Prostate gland (tissue), 2 donors: ENCODE data around the gene EPAS1. TPM values are rescaled to one million over a fixed set of nuclear protein-coding genes. Genes with fewer than 3 reads are reported as not detected.

Experiments
- DNase-seq: peaks from one replicate; pipeline ENCODE4 v3.0.0-alpha.2; 2019; ENCODE audit warnings: low spot score
- H3K27ac ChIP-seq, 2 donors: fragments of 200-600 bp; sonication (generic); 2 replicates each; pipeline ENCODE4 v1.5.1; 2017 to 2019
- H3K27me3 ChIP-seq: fragments of 200-600 bp; sonication (generic); replicated peaks from 2 replicates; pipeline ENCODE4 v1.5.1; 2019; ENCODE audit not compliant: insufficient read depth
- H3K36me3 ChIP-seq, 2 donors: fragments of 200-600 bp; sonication (generic); 1 replicate in 1 of 2; 2 replicates in 1 of 2; pipeline versions ENCODE4 v1.5.1 to v1.8.1; 2017 to 2019
- H3K4me1 ChIP-seq: fragments of 200-600 bp; sonication (generic); replicated peaks from 2 replicates; pipeline ENCODE4 v1.5.1; 2019
- H3K4me3 ChIP-seq, 2 donors: fragments of 200-600 bp; sonication (generic); 2 replicates each; pipeline ENCODE4 v1.5.1; 2017 to 2019
- H3K9me3 ChIP-seq: fragments of 200-600 bp; sonication (generic); 2 replicates; pipeline ENCODE4 v1.5.1; 2017
- POLR2A ChIP-seq: fragments of 450-650 bp; IDR thresholded peaks from one replicate; pipeline ENCODE4 v1.6.1; 2016; ENCODE audit warnings: antibody characterized with exemption, mild to moderate bottlenecking
- POLR2AphosphoS5 ChIP-seq: sonication (generic); formaldehyde crosslinking; IDR thresholded peaks from one replicate; pipeline ENCODE4 v1.6.1; 2017; ENCODE audit warnings: antibody characterized with exemption
- WGBS: methylation state at CpG from one replicate; pipeline ENCODE4 v1.1.5; 2018; 5-methylcytosine and 5-hydroxymethylcytosine counted together
- intact Hi-C: fragments of 100-400 bp; cut with DNase I; formaldehyde crosslinking; loops from one replicate; pipeline ENCODE4 v1.14.2; 2022
- small RNA-seq, 2 donors: library from RNA; depleted of rRNA; stranded (forward); fragments of <200 nt; gene quantifications; one replicate each; pipeline ENCODE3, GENCODE V24; 2016
- total RNA-seq, 2 donors: library from RNA; depleted of rRNA; stranded (reverse); fragments of >200 nt; gene quantifications; one replicate each; pipeline ENCODE4 v1.1.0, GENCODE V29; 2016
- TF ChIP-seq, protein P1 (sequence below), 4 experiments: fragments of 200-600 bp in 2 of 4; fragments of 450-650 bp in 2 of 4; sonication (generic) in 2 of 4; IDR thresholded peaks; 1 replicate in 3 of 4; 2 replicates in 1 of 4; pipeline ENCODE4 v1.5.1; 2016 to 2019; ENCODE audit warnings: antibody characterized with exemption in 4 of 4, mild to moderate bottlenecking in 2 of 4, moderate library complexity in 2 of 4

Gene EPAS1
- total RNA-seq, 2 donors from 2014 or later: 109 to 356 TPM

- no peaks in the 10 kb centered on the region for H3K36me3 ChIP-seq
- H3K4me1 ChIP-seq: no peaks in the 10 kb centered on the region
- H3K27ac ChIP-seq: no peak overlapping the region
- TF ChIP-seq POLR2A (no peak), POLR2AphosphoS5 (no peak)
- TF ChIP-seq, protein P1, sequence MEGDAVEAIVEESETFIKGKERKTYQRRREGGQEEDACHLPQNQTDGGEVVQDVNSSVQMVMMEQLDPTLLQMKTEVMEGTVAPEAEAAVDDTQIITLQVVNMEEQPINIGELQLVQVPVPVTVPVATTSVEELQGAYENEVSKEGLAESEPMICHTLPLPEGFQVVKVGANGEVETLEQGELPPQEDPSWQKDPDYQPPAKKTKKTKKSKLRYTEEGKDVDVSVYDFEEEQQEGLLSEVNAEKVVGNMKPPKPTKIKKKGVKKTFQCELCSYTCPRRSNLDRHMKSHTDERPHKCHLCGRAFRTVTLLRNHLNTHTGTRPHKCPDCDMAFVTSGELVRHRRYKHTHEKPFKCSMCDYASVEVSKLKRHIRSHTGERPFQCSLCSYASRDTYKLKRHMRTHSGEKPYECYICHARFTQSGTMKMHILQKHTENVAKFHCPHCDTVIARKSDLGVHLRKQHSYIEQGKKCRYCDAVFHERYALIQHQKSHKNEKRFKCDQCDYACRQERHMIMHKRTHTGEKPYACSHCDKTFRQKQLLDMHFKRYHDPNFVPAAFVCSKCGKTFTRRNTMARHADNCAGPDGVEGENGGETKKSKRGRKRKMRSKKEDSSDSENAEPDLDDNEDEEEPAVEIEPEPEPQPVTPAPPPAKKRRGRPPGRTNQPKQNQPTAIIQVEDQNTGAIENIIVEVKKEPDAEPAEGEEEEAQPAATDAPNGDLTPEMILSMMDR (IDR thresholded peaks at IDR 0.05): no peak
- H3K4me3 ChIP-seq: no peak overlapping the region
- H3K27me3 ChIP-seq: no peaks in the 10 kb centered on the region
- WGBS: 56% methylated on average over 4 of the region's 4 CpGs
- no peak for DNase-seq
- intact Hi-C loops: no loop called here
- H3K9me3 ChIP-seq: no peaks in the 10 kb centered on the region
These were observed 138.7 kb downstream of the EPAS1 start for GRCh38 chr2:46435796-46436360.

Small RNAs within 50 kb of the gene (small RNA-seq; reads per million reads assigned to genes)
- 0 reads per million in 2 donors for gene RF00017

Other genes with a start within 250 kb of the EPAS1 start
- 1 to 10 TPM in 1 of 2 donors, not detected in 1; 2.6 TPM for gene TMEM247, start 182.2 kb downstream of the EPAS1 start, total RNA-seq
- gene RHOQ, start 245.1 kb downstream of the EPAS1 start, total RNA-seq: 10 to 100 TPM; 46.4 to 47.3 TPM
- gene ATP6V1E2, start 245.2 kb downstream of the EPAS1 start, total RNA-seq: 10 to 100 TPM; 16.5 to 23.5 TPM